Sigmoid colon (tissue), 4 donors: ENCODE results near the gene PRKRIP1.

ENCODE experiments used
- POLR2A ChIP-seq, 2 donors: fragments of 450-650 bp; IDR thresholded peaks; one replicate each; pipeline ENCODE4 v1.6.1; 2016; ENCODE audit warnings: antibody characterized with exemption in 2 of 2, mild to moderate bottlenecking in 2 of 2, moderate library complexity in 2 of 2
- POLR2AphosphoS5 ChIP-seq, 4 donors: sonication (generic); formaldehyde crosslinking; IDR thresholded peaks; one replicate each; pipeline ENCODE4 v1.6.1; 2017; ENCODE audit warnings: antibody characterized with exemption in 4 of 4
- TF ChIP-seq, protein P1 (sequence below), 4 experiments: fragments of 450-650 bp in 3 of 4; fragments of 200-600 bp in 1 of 4; IDR thresholded peaks; one replicate each; pipeline ENCODE4 v1.5.1; 2016 to 2019; ENCODE audit warnings: antibody characterized with exemption in 4 of 4, mild to moderate bottlenecking in 3 of 4, moderate library complexity in 2 of 4

DNA sequence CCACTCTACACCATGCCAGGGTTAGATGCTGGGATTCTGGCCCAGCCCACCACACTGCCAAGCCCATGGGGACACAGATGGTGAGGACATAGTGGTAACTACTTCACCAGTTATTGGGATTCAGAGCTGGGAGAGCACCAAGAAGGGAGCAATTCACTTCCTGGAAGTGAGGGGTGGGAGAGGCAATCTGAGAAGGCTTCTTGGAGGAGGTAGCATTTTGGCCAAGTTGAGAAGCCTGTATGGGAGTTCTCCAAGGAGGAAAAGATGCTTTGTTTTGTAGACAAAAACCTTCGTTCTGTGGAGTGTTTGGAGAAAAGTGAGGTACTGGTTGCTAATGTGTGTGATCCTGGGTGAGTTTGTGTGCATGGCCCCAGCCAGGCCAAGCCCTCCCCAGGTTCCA, 3.8 kb upstream of the PRKRIP1 start:
- TF ChIP-seq, protein P1, sequence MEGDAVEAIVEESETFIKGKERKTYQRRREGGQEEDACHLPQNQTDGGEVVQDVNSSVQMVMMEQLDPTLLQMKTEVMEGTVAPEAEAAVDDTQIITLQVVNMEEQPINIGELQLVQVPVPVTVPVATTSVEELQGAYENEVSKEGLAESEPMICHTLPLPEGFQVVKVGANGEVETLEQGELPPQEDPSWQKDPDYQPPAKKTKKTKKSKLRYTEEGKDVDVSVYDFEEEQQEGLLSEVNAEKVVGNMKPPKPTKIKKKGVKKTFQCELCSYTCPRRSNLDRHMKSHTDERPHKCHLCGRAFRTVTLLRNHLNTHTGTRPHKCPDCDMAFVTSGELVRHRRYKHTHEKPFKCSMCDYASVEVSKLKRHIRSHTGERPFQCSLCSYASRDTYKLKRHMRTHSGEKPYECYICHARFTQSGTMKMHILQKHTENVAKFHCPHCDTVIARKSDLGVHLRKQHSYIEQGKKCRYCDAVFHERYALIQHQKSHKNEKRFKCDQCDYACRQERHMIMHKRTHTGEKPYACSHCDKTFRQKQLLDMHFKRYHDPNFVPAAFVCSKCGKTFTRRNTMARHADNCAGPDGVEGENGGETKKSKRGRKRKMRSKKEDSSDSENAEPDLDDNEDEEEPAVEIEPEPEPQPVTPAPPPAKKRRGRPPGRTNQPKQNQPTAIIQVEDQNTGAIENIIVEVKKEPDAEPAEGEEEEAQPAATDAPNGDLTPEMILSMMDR (IDR thresholded peaks at IDR 0.05), result no peak
- TF ChIP-seq POLR2A (IDR thresholded peaks at IDR 0.05) (no peak), POLR2AphosphoS5 (IDR thresholded peaks at IDR 0.05) (no peak)
